Glomerular endothelial cell (primary cell): ENCODE data around the gene INTS11. TPM values are rescaled to one million over a fixed set of nuclear protein-coding genes. Genes with fewer than 3 reads are reported as not detected.

ENCODE experiments used
- DNase-seq: peaks from one replicate; pipeline ENCODE4 v3.0.0-alpha.2; 2011; ENCODE audit warnings: low read depth, low spot score; ENCODE audit errors: extremely low read depth
- total RNA-seq: library from RNA; depleted of rRNA; stranded (reverse); fragments of >200 nt; gene quantifications from 2 replicates; pipeline ENCODE4 v1.2.3, GENCODE V29; 2015

The INTS11 gene
- total RNA-seq, 1 donor from 2014 or later, result 110 TPM

DNA sequence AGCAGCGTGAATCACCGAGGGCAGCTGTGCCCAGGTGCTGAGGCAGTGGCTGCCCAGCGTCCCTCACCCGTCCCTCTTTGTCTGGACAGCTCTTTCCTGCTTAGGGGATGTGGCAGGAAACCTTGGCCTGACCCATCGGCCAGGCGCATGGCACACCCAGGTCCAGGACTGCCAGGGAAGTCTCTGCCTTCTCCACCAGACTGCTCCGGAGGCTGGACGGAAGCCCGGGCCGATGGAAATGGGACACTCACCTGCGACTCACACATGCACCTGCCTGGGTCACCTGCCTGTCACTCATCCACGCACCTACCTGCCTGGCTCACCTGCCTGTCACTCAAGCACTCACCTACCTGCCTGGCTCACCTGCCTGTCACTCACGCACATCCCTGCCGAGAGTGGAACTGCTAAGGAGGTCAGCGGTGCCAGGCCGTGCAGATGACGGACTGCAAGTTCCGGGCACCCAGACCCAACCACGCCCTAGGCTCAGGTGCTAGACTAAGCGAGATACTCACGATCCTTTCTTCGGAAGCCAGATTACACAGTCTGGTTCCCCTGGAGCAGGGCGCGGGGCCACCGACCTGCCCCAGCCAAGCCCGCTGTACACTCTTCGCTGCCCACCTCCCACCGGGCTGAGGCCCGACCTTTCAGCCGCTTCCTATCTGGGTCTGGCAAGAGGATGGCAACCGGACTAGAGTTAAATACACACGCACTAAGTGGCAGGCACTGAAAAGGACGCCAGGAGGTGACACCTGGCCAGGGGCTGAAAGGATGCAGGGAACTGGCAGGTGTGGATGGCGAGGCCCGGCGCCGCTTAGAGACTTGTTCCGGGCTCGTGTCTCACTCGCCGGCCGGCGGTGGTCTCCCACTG, 51.9 kb downstream of the INTS11 start:
- no peak for DNase-seq

DNA sequence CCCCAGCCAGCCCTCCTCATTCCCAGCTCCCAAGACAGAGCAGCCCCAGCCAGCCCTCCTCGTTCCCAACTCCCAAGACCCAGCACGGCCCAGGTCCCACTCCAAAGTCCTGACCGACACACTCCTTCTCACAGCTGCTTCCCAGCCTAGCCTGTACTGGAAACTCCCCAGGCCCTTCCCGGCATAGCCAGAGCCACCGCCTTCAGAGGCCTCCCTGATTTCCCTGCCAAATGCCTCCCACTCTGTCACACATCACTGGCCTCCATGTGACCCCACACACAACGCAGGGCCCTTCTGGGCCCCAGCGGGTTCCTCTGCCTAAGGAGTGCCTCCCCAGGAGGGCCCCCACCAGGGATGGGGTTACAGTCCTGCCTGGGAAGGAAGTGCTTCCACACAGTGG, 53.6 kb downstream of the INTS11 start:
- no peak for DNase-seq

DNA sequence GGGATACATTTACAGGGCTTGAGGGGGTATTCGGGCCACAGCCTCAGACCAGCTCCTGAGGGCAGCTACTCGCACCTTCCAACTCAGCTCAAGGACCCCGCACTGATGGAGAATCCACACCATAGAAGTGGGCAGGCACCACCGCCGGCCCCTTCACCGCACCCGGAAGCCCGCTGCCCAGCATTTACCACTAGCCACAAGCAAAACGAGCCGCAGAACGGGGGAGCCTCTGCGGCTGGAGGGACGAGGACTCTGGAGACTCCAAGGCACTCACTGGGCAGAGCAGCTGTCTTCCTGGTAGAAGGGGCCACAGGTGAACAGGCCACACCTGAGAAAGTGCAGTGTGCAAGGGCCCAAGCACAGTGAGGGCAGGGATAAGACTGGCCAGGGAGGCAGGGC, 56.2 kb downstream of the INTS11 start:
- DNase-seq, result no peak

DNA sequence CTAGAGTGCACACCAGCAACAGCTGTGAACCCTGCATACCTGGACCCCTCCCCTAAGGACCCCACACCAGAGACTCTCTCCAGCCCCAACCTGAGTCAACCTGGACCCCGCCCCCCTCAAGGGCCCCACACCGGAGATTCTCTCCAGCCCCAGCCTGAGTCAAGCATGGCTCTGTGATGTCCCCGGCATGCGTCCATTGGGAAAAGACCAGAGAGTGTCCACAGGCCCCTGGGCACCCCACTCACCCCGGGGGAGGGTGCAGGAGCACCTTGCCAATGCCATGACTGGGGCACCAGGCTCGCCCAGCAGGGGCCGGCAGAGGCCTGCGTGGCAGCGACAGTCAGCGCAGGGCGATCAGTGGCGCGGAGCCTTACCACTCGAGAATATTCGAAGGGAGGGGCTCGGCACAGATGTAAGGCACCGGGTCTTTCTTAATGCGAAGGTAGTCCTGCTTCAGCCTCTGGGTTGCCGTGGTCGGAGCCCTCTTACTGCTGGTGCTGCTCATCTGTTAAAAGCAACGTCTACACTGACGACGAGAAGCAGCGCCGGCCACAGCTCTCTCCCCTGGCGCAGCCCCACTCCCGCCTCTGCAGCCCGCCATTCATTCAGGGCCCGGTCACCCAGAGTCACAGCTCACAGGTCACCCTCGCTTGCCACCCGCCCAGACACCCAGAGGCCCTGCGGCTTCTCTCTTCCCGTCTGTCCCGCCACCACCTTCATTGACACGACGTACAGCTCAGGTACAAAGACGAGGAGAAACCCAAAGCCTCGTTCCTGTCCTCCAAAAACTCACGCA, 56.8 kb downstream of the INTS11 start:
- DNase-seq, result no peak

DNA sequence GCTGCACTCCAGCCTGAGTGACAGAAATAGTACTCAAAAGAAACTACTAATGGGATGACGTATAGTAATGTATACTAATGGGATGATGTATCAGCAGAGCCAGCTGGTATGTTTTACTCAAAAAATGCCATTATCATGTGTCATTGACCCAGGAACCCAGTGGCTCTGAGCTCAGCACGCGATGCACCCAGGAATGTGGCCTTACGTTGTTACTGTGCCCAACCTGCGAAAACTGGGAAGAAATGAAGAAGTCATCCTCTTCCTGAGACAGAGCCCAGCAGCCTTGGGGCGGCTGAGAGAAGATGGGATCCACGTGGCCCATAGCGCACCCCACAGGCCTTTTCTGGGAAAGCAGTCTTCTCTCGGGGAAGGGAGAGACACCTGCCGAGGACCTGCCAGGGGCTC, 59.6 kb downstream of the INTS11 start:
- DNase-seq, result no peak

DNA sequence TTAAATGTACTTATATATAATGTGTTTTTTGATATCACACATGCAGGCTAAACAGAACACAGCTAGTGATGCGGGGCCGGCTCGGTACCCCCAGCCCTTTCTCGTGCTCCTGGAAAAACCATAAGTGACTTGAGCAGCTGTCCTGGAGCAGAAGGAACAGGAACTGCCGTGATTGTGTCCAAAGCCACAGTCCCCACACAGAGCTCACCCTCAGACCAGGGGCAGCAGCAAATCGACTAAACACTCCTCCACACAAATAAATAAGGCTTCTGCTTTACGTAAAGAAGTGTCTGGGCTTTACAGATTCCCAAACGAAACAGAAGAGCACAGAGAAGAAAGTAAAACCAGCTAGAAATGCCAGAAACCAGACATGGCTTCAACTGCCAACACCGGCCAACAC, 60.4 kb downstream of the INTS11 start:
- DNase-seq, result no peak

DNA sequence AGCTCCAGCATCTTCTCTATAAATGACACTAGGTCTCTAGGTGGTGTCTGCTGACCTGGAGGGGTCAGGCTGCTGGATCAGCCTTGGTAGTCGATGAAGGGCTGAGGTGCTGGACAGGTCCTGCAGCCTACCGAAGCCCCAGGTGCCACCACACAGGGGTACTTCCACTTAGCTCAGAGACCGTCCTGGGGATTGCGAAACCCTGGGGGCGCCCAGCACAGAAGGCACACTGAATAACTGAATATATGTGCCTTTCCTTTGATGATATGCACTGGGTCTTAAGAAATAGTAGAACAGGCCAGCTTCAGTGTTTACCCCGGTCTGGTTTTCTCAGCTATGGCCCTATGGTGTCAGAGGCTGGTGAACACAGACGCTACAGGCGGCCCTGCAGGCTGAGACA, 61.7 kb downstream of the INTS11 start:
- no peak for DNase-seq

DNA sequence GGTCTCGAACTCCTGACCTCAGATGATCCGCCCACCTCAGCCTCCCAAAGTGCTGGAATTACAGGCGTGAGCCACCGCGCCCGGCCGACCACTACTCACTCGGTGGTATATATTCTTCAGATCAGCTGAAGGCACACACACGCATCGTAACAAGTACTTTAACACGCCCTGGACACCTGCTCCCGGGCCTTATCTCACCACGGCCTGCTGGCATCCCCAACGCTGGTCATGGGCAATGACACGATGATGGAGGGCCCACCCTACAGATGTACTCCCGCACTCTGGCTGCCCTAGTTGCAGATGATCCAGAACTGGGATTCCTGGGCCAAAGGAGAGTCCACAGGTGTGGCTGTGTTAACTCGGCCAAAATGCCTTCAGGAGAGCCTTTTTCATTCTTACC, 62.4 kb downstream of the INTS11 start:
- no peak for DNase-seq

Other genes starting within 250 kb of the INTS11 start
- gene C1orf159, start 208.6 kb downstream of the INTS11 start, total RNA-seq, result 13.5 and 32.1 TPM in 2 replicates
- gene TTLL10, start 150.8 kb downstream of the INTS11 start, total RNA-seq, result not detected in 2 replicates
- 0.58 TPM in 1 of 2 replicates, not detected in the other for gene TNFRSF18, start 118.1 kb downstream of the INTS11 start, total RNA-seq
- 5.6 and 58.5 TPM in 2 replicates for gene TNFRSF4, start 110.5 kb downstream of the INTS11 start, total RNA-seq
- 272 and 308 TPM in 2 replicates for gene SDF4, start 92.7 kb downstream of the INTS11 start, total RNA-seq
- gene B3GALT6, start 92.4 kb downstream of the INTS11 start, total RNA-seq, result 47.9 and 63.4 TPM in 2 replicates
- gene C1QTNF12, start 77.9 kb downstream of the INTS11 start, total RNA-seq, result 0.76 and 1.7 TPM in 2 replicates
- gene UBE2J2, start 50.8 kb downstream of the INTS11 start, total RNA-seq, result 44.4 and 80.3 TPM in 2 replicates
- gene SCNN1D, start 44.2 kb downstream of the INTS11 start, total RNA-seq, result 0.34 and 1.4 TPM in 2 replicates
- 33.6 and 62.4 TPM in 2 replicates for gene ACAP3, start 16.7 kb downstream of the INTS11 start, total RNA-seq
- 32.1 and 36.2 TPM in 2 replicates for gene PUSL1, start 16.1 kb downstream of the INTS11 start, total RNA-seq
- gene CPTP, start 142 bp upstream of the INTS11 start, total RNA-seq, result 46.5 and 56.5 TPM in 2 replicates
- 0.35 TPM in 1 of 2 replicates, not detected in the other for gene TAS1R3, start 6.6 kb upstream of the INTS11 start, total RNA-seq
- 56.5 and 56.9 TPM in 2 replicates for gene DVL1, start 24.8 kb upstream of the INTS11 start, total RNA-seq
- 25.8 and 39.1 TPM in 2 replicates for gene MXRA8, start 33.9 kb upstream of the INTS11 start, total RNA-seq
- gene AURKAIP1, start 50.5 kb upstream of the INTS11 start, total RNA-seq, result 145 and 181 TPM in 2 replicates
- 111 and 189 TPM in 2 replicates for gene CCNL2, start 74.7 kb upstream of the INTS11 start, total RNA-seq
- gene MRPL20, start 82.6 kb upstream of the INTS11 start, total RNA-seq, result 125 and 128 TPM in 2 replicates
- 0.34 TPM in 1 of 2 replicates, not detected in the other for gene ANKRD65, start 96.6 kb upstream of the INTS11 start, total RNA-seq
- gene VWA1, start 111.0 kb upstream of the INTS11 start, total RNA-seq, result 21.4 and 34.8 TPM in 2 replicates
- gene ATAD3C, start 125.0 kb upstream of the INTS11 start, total RNA-seq, result not detected in 2 replicates
- gene ATAD3B, start 147.1 kb upstream of the INTS11 start, total RNA-seq, result 22.6 and 37.5 TPM in 2 replicates
- 48.3 and 54.5 TPM in 2 replicates for gene ATAD3A, start 187.5 kb upstream of the INTS11 start, total RNA-seq
- 1.7 and 3.4 TPM in 2 replicates for gene TMEM240, start 216.0 kb upstream of the INTS11 start, total RNA-seq